Colonic mucosa (tissue), 4 donors: ENCODE data around the gene CAMTA1. TPM values are rescaled to one million over a fixed set of nuclear protein-coding genes. Genes with fewer than 3 reads are reported as not detected.

Experiments
- DNase-seq: peaks from one replicate; pipeline ENCODE4 v3.0.0-alpha.2; 2020
- H3K27ac ChIP-seq: fragments of 200-600 bp; one replicate; pipeline ENCODE4 v1.8.0; 2021
- H3K27me3 ChIP-seq: fragments of 200-600 bp; one replicate; pipeline ENCODE4 v1.8.0; 2021
- H3K36me3 ChIP-seq: fragments of 200-600 bp; one replicate; pipeline ENCODE4 v1.8.0; 2021
- H3K4me1 ChIP-seq: fragments of 200-600 bp; one replicate; pipeline ENCODE4 v1.8.0; 2021; ENCODE audit warnings: mild to moderate bottlenecking
- H3K4me3 ChIP-seq: fragments of 200-600 bp; one replicate; pipeline ENCODE4 v1.8.0; 2021
- H3K9ac ChIP-seq, 2 donors: one replicate each; pipeline ENCODE4 v1.7.0; 2013; ENCODE audit warnings: control low read depth in 2 of 2, low read depth in 2 of 2, low read length in 2 of 2
- H3K9me3 ChIP-seq: fragments of 200-600 bp; one replicate; pipeline ENCODE4 v1.8.0; 2021
- CTCF ChIP-seq: fragments of 200-600 bp; IDR thresholded peaks from one replicate; pipeline ENCODE4 v1.8.0; 2022; ENCODE audit warnings: antibody characterized with exemption, mild to moderate bottlenecking
- intact Hi-C: fragments of 100-400 bp; cut with DNase I; formaldehyde crosslinking; loops from one replicate; pipeline ENCODE4 v1.14.1; 2022
- total RNA-seq, 2 donors: library from RNA; stranded (reverse); fragmentation: NEBNext Ultra II Directional in 1 of 2; extraction: Animal tissue kit (Norgen Biotek cat#: 25700) in 1 of 2; gene quantifications; one replicate each; pipeline ENCODE4 v1.2.1, GENCODE V29; 2021
- donor health status: healthy.
- donor health status: DM: no; HTN: no; CAD: no.
- donor health status: DM: no; HTN: no; CAD: no.

The CAMTA1 gene
- total RNA-seq, 2 donors from 2014 or later, result 76.8 to 92.8 TPM

- no peaks in the 10 kb centered on the region for H3K27me3 ChIP-seq
- H3K4me1 ChIP-seq, result no peaks in the 10 kb centered on the region
- intact Hi-C loops, result no loop called here
- H3K4me3 ChIP-seq, result no peak overlapping the region
- no peak overlapping the region for H3K27ac ChIP-seq
- no peak for TF ChIP-seq CTCF
- no peak overlapping the region for H3K9ac ChIP-seq
- DNase-seq, result no peak
- no peaks in the 10 kb centered on the region for H3K36me3 ChIP-seq
- H3K9me3 ChIP-seq, result no peaks in the 10 kb centered on the region
Observed at GRCh38 chr1:6861075-6861724, 75.9 kb downstream of the CAMTA1 start.

- no peak overlapping the region for H3K9ac ChIP-seq
- no peaks in the 10 kb centered on the region for H3K9me3 ChIP-seq
- TF ChIP-seq CTCF, result no peak
- intact Hi-C loops, result no loop called here
- no peak for DNase-seq
- H3K27ac ChIP-seq, result no peak overlapping the region
- no peaks in the 10 kb centered on the region for H3K36me3 ChIP-seq
- H3K27me3 ChIP-seq, result no peaks in the 10 kb centered on the region
- no peak overlapping the region for H3K4me3 ChIP-seq
- H3K4me1 ChIP-seq, result no peaks in the 10 kb centered on the region
Observed at GRCh38 chr1:6862906-6863305, 77.7 kb downstream of the CAMTA1 start.

GRCh38 chr1:6864166-6864565 is 78.9 kb downstream of the CAMTA1 start:
- no peaks in the 10 kb centered on the region for H3K36me3 ChIP-seq
- intact Hi-C loops, result no loop called here
- no peak overlapping the region for H3K9ac ChIP-seq
- no peaks in the 10 kb centered on the region for H3K9me3 ChIP-seq
- no peak overlapping the region for H3K4me3 ChIP-seq
- H3K27ac ChIP-seq, result no peak overlapping the region
- no peak for TF ChIP-seq CTCF
- no peak for DNase-seq
- H3K27me3 ChIP-seq, result no peaks in the 10 kb centered on the region
- H3K4me1 ChIP-seq, result no peaks in the 10 kb centered on the region

- no peak for TF ChIP-seq CTCF
- H3K9ac ChIP-seq, result no peak overlapping the region
- DNase-seq, result no peak
- no peaks in the 10 kb centered on the region for H3K27me3 ChIP-seq
- H3K27ac ChIP-seq, result no peak overlapping the region
- H3K36me3 ChIP-seq, result no peaks in the 10 kb centered on the region
- intact Hi-C loops, result no loop called here
- no peaks in the 10 kb centered on the region for H3K9me3 ChIP-seq
- no peak overlapping the region for H3K4me3 ChIP-seq
- H3K4me1 ChIP-seq, result no peaks in the 10 kb centered on the region
Observed at GRCh38 chr1:6866825-6867224, 81.6 kb downstream of the CAMTA1 start.

GRCh38 chr1:6867321-6867720 is 82.1 kb downstream of the CAMTA1 start:
- Histone ChIP-seq H3K9me3 (no peaks in the 10 kb centered on the region), H3K36me3 (no peaks in the 10 kb centered on the region), H3K9ac (no peak overlapping the region), H3K4me1 (no peaks in the 10 kb centered on the region), H3K27ac (no peak overlapping the region), H3K4me3 (no peak overlapping the region), H3K27me3 (no peaks in the 10 kb centered on the region)
- TF ChIP-seq CTCF, result no peak
- no peak for DNase-seq
- intact Hi-C loops, result no loop called here
